ENCODE data around the gene ADAP1. TPM values are rescaled to one million over a fixed set of nuclear protein-coding genes. Genes with fewer than 3 reads are reported as not detected.

Gene ADAP1
- total and polyA plus RNA-seq, 2 of the 8 experiments (the other 6 are each of a cell fraction or from before 2014, with no cell fraction given), result 5.8 to 6.1 TPM

DNA sequence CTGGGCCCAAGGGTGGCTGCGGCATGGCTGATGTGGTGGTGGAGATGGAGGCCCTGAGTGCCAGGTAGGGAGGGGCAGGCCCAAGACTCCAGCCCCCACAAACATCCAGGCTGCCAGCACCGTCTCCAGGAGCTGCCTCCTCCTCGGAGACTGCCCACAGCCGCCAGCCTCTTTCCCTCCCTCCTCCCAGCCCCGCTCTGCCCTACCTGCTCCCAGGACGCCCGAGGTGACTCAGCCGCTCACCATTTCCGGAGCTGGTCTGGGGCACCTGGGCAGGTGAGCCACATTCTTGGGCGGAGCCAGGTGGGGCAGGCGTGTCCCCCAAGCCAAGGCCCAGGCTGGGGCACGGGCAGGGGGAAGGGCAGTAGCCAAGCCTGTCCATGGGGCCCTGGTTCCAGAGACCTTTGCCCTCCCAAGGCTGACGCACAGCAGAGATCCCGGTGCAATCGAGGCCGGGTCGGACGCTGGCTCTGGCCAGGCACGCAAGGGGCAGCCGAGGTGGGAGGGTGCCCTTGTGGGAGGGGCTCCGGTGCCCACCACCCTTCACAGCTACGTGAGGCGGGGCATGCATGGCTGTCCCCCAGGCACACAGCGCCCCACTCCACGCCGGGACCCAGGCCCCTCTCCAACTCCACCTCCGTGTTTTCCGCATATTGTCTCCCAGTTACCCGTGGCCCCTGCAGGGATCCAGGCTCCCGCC, 8.8 kb downstream of the ADAP1 start (continued):
- TF ChIP-seq, protein P1, sequence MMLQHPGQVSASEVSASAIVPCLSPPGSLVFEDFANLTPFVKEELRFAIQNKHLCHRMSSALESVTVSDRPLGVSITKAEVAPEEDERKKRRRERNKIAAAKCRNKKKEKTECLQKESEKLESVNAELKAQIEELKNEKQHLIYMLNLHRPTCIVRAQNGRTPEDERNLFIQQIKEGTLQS (IDR thresholded peaks at IDR 0.05; ENCODE audit: insufficient read depth, low read depth, low read length), result 0 out of 2 replicates have a peak, but pooled peaks have one; percentile 28
- TF ChIP-seq, protein P2, sequence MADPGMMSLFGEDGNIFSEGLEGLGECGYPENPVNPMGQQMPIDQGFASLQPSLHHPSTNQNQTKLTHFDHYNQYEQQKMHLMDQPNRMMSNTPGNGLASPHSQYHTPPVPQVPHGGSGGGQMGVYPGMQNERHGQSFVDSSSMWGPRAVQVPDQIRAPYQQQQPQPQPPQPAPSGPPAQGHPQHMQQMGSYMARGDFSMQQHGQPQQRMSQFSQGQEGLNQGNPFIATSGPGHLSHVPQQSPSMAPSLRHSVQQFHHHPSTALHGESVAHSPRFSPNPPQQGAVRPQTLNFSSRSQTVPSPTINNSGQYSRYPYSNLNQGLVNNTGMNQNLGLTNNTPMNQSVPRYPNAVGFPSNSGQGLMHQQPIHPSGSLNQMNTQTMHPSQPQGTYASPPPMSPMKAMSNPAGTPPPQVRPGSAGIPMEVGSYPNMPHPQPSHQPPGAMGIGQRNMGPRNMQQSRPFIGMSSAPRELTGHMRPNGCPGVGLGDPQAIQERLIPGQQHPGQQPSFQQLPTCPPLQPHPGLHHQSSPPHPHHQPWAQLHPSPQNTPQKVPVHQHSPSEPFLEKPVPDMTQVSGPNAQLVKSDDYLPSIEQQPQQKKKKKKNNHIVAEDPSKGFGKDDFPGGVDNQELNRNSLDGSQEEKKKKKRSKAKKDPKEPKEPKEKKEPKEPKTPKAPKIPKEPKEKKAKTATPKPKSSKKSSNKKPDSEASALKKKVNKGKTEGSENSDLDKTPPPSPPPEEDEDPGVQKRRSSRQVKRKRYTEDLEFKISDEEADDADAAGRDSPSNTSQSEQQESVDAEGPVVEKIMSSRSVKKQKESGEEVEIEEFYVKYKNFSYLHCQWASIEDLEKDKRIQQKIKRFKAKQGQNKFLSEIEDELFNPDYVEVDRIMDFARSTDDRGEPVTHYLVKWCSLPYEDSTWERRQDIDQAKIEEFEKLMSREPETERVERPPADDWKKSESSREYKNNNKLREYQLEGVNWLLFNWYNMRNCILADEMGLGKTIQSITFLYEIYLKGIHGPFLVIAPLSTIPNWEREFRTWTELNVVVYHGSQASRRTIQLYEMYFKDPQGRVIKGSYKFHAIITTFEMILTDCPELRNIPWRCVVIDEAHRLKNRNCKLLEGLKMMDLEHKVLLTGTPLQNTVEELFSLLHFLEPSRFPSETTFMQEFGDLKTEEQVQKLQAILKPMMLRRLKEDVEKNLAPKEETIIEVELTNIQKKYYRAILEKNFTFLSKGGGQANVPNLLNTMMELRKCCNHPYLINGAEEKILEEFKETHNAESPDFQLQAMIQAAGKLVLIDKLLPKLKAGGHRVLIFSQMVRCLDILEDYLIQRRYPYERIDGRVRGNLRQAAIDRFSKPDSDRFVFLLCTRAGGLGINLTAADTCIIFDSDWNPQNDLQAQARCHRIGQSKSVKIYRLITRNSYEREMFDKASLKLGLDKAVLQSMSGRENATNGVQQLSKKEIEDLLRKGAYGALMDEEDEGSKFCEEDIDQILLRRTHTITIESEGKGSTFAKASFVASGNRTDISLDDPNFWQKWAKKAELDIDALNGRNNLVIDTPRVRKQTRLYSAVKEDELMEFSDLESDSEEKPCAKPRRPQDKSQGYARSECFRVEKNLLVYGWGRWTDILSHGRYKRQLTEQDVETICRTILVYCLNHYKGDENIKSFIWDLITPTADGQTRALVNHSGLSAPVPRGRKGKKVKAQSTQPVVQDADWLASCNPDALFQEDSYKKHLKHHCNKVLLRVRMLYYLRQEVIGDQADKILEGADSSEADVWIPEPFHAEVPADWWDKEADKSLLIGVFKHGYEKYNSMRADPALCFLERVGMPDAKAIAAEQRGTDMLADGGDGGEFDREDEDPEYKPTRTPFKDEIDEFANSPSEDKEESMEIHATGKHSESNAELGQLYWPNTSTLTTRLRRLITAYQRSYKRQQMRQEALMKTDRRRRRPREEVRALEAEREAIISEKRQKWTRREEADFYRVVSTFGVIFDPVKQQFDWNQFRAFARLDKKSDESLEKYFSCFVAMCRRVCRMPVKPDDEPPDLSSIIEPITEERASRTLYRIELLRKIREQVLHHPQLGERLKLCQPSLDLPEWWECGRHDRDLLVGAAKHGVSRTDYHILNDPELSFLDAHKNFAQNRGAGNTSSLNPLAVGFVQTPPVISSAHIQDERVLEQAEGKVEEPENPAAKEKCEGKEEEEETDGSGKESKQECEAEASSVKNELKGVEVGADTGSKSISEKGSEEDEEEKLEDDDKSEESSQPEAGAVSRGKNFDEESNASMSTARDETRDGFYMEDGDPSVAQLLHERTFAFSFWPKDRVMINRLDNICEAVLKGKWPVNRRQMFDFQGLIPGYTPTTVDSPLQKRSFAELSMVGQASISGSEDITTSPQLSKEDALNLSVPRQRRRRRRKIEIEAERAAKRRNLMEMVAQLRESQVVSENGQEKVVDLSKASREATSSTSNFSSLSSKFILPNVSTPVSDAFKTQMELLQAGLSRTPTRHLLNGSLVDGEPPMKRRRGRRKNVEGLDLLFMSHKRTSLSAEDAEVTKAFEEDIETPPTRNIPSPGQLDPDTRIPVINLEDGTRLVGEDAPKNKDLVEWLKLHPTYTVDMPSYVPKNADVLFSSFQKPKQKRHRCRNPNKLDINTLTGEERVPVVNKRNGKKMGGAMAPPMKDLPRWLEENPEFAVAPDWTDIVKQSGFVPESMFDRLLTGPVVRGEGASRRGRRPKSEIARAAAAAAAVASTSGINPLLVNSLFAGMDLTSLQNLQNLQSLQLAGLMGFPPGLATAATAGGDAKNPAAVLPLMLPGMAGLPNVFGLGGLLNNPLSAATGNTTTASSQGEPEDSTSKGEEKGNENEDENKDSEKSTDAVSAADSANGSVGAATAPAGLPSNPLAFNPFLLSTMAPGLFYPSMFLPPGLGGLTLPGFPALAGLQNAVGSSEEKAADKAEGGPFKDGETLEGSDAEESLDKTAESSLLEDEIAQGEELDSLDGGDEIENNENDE (IDR thresholded peaks at IDR 0.05; ENCODE audit: insufficient replicate concordance, low read length), result no peak
- no peak for TF ChIP-seq CBX8 (IDR thresholded peaks at IDR 0.05; ENCODE audit: borderline replicate concordance, low read depth, low read length)
- TF ChIP-seq CREB1 (IDR thresholded peaks at IDR 0.05), result no peak
- TF ChIP-seq CHD2 (IDR thresholded peaks at IDR 0.05; ENCODE audit: low read length), result no peak
- TF ChIP-seq YY1 (IDR thresholded peaks at IDR 0.05; ENCODE audit: low read depth, low read length), result peak; percentile 76; the same call in 1 of the 2 replicates
- no peak for TF ChIP-seq HDAC2 (IDR thresholded peaks at IDR 0.05; ENCODE audit: borderline replicate concordance in 1 of 2, low read depth in 2 of 2, low read length in 2 of 2)
- TF ChIP-seq SIRT6 (IDR thresholded peaks at IDR 0.05; ENCODE audit: low read length), result no peak
- peak in 1 of 2 experiments; percentile 74; a peak in 2 of 3 replicates for TF ChIP-seq POLR2A (IDR thresholded peaks at IDR 0.05; ENCODE audit: control extremely low read depth in 1 of 2, low read depth in 2 of 2, low read length in 2 of 2)
- TF ChIP-seq POU5F1 (IDR thresholded peaks at IDR 0.05; ENCODE audit: low read depth, low read length), result no peak
